Vagina (tissue), 2 donors: ENCODE results near the gene SRPK1.

Experiments
- POLR2AphosphoS5 ChIP-seq, 2 donors: sonication (generic); formaldehyde crosslinking; IDR thresholded peaks; one replicate each; pipeline ENCODE4 v1.9.0; 2017; ENCODE audit warnings: antibody characterized with exemption in 2 of 2, mild to moderate bottlenecking in 2 of 2, low read depth in 1 of 2; ENCODE audit not compliant: insufficient read depth in 1 of 2
- TF ChIP-seq, protein P1 (sequence below), 3 experiments: fragments of 450-650 bp in 2 of 3; fragments of 200-600 bp in 1 of 3; sonication (generic) in 1 of 3; IDR thresholded peaks; one replicate each; pipeline ENCODE4 v1.5.1; 2017 to 2019; ENCODE audit warnings: antibody characterized with exemption in 3 of 3, mild to moderate bottlenecking in 2 of 3, moderate library complexity in 2 of 3

DNA sequence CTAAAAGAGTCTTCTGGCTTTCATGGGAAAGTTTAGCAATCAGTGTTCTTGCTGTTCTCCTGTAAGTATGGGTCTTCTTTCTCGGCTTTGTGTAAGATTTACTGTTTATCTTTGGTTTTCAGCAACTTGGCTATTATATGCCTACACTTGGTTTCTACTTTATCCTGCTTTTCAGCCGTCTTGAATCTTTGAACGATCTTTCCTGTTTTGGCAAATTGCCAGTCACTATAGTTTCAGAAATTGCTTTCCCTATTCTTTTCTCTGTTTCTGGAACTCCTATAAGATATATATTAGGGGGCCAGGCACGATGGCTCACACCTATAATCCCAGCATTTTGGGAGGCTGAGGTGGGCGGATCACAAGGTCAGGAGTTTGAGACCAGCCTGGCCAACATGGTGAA, 14.6 kb upstream of the SRPK1 start:
- TF ChIP-seq, protein P1, sequence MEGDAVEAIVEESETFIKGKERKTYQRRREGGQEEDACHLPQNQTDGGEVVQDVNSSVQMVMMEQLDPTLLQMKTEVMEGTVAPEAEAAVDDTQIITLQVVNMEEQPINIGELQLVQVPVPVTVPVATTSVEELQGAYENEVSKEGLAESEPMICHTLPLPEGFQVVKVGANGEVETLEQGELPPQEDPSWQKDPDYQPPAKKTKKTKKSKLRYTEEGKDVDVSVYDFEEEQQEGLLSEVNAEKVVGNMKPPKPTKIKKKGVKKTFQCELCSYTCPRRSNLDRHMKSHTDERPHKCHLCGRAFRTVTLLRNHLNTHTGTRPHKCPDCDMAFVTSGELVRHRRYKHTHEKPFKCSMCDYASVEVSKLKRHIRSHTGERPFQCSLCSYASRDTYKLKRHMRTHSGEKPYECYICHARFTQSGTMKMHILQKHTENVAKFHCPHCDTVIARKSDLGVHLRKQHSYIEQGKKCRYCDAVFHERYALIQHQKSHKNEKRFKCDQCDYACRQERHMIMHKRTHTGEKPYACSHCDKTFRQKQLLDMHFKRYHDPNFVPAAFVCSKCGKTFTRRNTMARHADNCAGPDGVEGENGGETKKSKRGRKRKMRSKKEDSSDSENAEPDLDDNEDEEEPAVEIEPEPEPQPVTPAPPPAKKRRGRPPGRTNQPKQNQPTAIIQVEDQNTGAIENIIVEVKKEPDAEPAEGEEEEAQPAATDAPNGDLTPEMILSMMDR (IDR thresholded peaks at IDR 0.05) = no peak
- no peak for TF ChIP-seq POLR2AphosphoS5 (IDR thresholded peaks at IDR 0.05; ENCODE audit: insufficient read depth in 1 of 2, low read depth in 1 of 2)
